Femur (tissue), 1 donor: ENCODE results near the gene MTCH1.

Experiments
- DNase-seq: peaks from one replicate; pipeline ENCODE4 v3.0.0-alpha.2; 2017

The MTCH1 gene

DNA sequence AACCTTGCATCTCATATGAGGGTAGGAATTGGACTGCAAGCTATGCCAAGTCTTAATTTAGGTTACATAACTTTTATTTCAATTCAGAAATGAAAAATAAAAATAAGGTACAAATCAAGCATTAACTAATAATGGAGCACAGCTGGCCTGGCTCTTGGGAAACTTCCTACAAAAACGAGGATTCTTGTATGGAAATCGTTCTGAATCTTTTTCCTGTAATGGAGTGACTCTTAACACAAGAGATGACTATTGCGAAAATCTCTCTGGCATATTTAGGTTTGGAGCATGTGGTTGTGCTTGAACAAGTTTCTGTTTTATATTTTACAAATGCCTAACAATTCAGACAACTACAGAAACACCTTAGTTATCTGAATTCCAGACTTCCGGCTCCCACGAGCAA is 65.5 kb downstream of the MTCH1 start:
- DNase-seq = no peak

GRCh38 chr6:36920049-36920448 is 65.9 kb downstream of the MTCH1 start:
- no peak for DNase-seq
